Renal cortex interstitium (tissue), 11 donors: Measurements from ENCODE around the gene RASL11B. TPM values are rescaled to one million over a fixed set of nuclear protein-coding genes. Genes with fewer than 3 reads are reported as not detected.

Experiments used
- DNase-seq, 11 donors: peaks; one replicate each; pipeline ENCODE4 v3.0.0-alpha.2; 2013; ENCODE audit warnings: low read depth in 9 of 11, low spot score in 4 of 11; ENCODE audit errors: extremely low read depth in 1 of 11
- polyA plus RNA-seq, 3 donors: library from polyadenylated mRNA; unstranded; fragments of 120-200 nt; gene quantifications; one replicate each; pipeline ENCODE4 v1.2.1, GENCODE V29; 2013; ENCODE audit not compliant: insufficient read length in 3 of 3

RASL11B gene
- polyA plus RNA-seq, 3 donors, result 33.0 to 37.6 (median 37.3) TPM

DNA sequence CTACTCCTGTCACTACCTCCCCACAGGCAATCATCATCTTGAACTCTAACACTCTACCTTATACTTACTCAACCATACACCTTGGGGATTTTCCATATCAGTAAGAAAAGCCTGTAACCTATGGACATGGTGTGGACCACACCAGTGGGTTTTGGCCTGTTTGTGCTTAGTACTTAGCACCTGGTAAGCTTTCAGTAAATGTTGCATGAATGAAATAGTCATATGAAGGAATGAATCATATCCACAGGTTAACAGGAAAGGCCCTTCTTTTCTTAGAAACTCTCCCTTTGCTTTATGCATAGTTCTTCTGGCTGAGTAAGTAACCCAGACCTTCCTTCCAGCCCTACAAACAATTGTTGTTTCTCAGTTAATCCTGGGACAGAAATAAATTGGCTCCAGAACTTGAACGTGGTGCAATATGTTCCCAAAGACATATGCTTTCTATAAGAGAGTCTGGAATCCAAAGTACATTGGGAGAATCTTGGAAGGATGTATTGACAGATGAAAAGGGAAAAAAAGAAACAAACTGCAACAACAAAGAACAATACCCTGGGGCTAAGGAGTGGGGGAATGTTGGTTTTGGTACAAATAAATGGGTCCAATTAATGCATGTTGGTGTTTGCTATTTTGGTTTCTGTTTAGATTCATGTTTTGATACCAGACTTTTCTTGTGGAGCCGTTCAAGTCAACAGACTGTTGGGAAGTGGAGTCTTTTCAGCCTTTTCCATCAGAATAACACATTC lies 27.8 kb downstream of the RASL11B start:
- no peak for DNase-seq

DNA sequence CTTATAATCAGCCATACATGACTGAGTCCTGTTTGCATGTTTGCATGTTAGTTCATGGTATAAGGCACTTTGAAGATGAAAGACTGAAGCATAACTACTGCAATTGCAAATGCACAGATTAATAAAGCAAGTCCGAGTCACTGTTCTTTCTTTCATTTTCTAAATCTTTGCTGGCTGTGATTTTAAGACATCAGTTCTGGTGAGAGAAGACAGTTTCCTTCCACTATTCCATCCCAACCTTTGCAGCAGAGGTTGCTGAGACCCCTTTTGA lies 28.3 kb downstream of the RASL11B start:
- DNase-seq, result no peak

DNA sequence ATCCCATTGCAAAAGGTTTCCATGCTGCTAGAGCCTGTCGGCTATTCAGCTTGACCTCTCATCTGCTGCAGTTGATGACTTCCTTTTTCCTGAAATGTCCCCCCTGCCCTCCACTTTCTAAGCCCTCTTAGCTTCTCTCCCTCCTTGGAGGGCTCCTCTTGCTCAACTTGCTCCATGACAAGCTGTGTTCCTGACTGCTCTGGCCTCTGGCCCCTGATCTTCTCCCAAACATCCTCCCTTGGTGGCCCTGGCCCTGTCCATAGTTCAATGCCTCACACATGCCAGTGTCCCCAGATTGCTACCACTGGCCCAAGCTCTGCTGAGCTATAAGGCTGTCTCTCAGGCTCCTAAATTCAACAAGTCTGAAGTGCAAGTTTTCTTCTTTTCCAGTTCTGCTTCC lies 29.6 kb downstream of the RASL11B start:
- DNase-seq, result no peak

DNA sequence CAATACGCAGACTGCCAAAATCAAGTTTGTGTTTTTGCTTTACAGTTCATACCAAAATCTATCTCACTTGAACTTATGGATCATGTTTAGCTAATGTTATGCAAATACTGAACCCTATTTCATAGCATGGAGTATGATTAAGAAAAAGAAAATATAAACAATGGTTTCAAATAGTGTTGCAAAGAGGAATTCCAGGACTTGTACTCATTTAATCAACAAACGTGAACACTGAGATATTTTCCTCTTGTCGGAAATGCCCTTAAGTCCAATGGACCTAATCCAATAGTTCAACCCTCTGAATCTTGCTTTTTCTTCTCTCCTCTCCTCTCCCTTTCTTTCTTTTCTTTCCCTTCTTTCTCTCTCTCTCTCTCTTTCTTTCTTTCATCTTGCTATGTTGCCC lies 30.8 kb downstream of the RASL11B start:
- no peak for DNase-seq

DNA sequence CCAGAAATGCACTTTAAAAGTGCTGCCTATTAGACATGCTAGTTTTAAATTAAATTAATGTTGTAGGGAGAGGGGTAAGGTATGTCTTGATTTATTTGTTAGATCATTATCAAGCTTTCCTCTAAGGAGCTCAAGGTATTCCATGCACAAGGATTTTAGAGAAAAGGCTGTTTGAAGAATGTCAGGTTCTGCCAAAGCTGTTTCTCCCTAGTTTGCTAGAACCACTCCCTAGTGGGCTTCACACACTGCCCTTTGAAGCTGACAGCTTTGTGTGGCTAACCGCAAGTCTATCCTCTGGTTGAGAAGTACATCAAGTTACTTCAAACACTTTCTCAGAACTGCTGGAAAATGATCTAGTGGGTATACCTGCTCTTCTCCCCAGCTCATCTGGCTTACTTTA lies 32.3 kb downstream of the RASL11B start:
- DNase-seq, result no peak

DNA sequence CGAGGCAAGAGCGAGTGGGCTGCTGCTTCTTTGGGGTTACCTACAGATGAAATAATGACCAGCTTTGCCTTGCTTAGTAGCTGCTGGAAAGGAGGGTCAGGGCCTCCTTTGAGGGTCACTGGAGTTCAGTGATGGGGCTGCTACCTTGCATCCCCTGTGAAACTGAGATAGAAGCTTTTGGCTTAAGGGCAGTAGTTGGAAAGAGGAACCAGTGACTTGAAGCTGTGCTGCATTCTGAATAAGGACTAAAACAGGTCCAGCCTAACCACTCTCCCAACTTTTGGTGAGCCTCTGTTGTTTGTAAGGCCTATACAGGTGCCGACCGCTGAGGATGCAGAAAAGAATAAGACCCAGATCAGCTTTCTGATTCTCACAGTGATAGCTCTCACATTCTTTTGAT lies 41.2 kb downstream of the RASL11B start:
- no peak for DNase-seq

DNA sequence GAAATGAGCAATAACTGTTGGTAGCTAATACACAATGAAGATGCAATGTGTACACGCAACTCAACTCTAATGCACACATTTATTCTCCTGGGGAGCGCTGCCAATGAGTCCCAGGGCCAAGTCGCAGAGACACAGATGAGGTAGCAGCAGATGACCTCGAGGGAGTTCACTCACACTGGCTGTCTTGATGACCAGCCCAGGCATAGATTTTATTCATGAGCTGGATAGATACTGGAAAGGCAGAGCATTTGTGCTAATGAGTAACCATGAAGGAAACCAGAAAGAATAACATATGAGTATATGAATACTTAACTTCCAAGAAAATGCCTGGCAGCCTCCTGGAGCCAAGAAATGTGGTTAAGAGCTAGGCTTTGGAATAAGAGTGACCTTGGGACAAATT lies 42.3 kb downstream of the RASL11B start:
- DNase-seq, result no peak

DNA sequence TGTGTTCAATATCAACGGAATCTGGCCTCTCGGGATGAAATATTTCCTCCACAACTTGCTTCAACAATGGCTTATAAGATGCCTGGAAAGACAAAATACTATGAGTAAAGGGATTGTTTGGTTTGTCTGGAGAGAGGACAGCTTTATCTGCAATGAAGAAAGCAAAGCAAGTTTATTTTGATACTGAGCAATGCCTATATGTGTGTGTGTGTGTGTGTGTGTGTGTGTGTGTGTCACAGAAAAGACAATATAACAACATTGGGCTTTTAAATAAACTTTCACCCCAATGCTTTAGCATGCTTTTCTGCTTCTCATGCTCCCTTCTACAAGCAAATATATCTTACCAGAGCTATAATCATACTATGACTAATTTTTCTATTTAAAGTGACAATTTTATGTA lies 45.4 kb downstream of the RASL11B start:
- no peak for DNase-seq

DNA sequence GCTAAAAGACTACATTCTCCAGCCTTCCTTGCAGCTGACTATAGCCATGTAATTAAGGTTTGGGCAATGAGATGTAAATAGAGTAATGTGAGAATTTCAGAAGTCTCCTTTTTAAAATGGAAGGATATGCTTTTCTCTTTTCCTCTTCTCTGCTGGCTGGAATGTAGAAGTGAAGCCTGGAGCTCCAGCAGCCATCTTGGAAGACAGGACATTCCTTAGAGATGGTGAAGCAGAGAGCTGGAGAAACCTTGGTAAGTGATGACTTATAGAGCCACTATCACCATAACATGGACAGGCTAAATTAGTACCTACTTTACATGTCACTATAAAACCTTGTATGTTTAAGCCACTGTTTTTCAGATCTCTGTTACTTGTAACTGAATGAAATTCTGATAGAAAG lies 48.0 kb downstream of the RASL11B start:
- no peak for DNase-seq

DNA sequence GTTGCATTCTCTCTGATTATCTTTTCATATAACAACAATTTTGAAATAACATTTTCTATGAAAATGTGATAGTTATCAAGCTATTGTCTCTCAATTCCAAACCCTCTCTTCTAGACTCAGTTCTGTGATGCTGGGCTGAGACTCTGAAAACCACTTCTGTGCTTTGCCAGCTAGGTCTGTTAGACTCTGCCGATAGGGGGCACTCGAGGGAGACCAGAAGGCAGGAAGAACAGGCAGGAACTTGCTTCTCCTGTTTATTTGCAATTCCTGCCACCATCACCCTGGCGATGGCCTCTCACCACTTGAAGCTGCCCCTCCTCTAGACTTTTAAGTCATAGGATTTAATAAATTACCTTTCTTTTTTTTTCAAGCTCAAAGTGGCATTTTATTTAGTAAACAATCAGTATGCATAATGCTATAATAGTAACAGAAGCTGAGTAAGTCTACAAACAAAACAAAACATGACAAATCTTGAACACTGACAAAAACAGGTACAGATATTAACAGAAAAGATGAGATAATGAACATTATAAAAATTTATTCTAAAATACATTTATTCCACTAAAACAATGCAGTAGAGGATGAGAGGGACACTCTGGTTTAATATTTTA lies 49.7 kb downstream of the RASL11B start:
- peak in 9 of 11 donors; percentile 27 to 62 (median 46) for DNase-seq

DNA sequence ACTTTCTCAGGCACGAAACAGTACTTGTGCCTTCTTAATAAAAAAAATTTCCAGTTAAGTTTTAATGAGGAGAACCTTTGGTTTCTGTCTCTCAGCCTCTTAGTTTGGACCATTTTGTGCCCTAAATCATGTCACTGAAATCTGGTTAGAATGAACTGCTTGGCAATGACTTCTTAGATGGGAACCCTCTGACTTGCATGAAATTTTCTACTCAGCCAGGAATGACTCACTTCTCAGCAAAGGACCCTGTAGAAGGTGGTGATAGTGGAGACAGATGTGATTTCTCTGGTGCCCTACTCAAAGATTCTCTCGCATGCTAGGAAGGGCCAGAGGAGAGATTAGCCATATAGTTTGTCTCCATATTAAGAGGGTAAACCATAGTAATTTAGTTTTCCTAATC lies 50.5 kb downstream of the RASL11B start:
- no peak for DNase-seq

DNA sequence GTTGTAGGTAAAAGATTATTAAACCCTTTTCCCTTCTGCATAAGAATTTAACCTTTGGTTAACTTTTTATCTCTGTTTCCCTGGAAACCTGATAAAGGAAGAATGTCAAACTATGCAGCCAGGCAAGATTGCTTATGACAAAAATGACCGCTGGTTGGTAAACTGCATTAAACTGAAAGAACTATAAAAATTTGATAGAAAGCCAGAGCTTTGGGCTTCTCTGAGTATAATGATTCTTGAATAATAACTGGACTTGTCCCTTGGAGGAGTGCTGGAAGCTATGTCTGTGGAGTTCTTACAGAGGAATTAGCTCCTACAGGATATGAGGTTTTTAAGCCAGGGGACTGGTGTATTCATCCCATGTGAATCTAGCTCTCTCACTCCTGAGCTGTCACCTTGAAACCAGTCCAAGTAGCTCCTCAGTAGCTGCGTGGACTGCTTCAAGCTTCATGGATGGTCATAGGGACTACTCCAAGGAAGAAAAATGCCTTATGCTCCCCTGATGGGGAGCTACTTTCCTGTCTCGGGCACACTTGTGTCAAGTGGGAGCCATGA lies 52.0 kb downstream of the RASL11B start:
- no peak for DNase-seq

DNA sequence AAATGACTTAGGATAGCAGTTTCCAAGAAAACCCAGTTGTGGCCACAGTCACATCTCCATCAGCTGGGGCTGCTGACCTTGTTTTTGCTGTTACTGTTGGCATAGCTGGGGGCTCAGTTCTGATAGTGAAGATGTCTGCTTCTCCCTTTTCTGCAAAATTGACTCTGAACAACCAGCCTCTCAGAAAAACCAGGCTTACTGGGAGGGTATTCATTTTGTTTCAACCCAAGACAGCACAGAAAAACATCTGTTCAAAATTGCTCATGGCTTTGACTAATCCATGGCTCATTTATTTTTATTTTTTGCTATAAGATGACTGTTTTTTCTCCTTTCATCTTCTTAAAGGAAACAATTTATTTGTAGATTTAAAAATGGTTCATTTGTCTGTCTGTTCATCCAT lies 53.1 kb downstream of the RASL11B start:
- DNase-seq, result no peak

DNA sequence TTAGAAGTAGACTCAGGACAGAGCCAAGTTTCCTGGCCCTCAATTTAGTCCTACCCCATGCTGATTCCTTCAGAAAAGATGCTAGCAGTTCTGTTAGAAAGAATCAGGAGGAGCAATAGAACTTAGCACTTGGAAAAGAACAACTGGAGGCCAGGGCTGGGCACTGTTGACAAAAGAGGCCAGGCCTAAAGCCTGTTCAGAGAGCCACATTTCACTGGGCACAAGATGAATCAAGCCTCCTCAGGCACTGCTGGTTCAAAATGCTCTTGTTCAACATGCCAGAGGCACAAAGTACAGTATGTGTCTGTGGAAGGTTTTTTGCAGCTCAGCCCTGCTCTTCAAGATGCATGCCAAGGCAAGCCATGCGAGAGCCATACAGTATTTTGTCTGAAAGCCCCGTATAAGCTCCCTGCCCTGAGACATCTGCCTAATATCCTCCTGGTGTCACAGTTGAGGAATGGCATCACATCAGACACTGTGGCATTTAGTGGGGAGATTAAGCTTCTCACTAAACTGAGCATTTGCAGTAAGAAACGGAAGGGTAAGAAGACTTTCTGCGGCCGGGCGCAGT lies 53.7 kb downstream of the RASL11B start:
- DNase-seq, result no peak

Other genes with a start within 250 kb of the RASL11B start
- gene USP46, start 203.0 kb upstream of the RASL11B start, polyA plus RNA-seq, result 10 to 100 TPM; 29.1 to 35.6 (median 33.3) TPM
- 1 to 10 TPM; 3.3 to 4.1 (median 3.9) TPM for gene ERVMER34-1, start 110.9 kb upstream of the RASL11B start, polyA plus RNA-seq